GM18909 (cell line): ENCODE results near the gene TEKTIP1.
"Not testable (repeated sequence)": the region's sequence is repeated elsewhere in the genome, so short reads cannot be mapped to it uniquely, and the experiment has no call there.

Experiments
- ATAC-seq: cut with Tn5 transposase; IDR thresholded peaks from one replicate; pipeline ENCODE4 v1.9.1; 2021; ENCODE audit warnings: mild to moderate bottlenecking; ENCODE audit not compliant: unreplicated experiment, poor library complexity

TEKTIP1 gene

DNA sequence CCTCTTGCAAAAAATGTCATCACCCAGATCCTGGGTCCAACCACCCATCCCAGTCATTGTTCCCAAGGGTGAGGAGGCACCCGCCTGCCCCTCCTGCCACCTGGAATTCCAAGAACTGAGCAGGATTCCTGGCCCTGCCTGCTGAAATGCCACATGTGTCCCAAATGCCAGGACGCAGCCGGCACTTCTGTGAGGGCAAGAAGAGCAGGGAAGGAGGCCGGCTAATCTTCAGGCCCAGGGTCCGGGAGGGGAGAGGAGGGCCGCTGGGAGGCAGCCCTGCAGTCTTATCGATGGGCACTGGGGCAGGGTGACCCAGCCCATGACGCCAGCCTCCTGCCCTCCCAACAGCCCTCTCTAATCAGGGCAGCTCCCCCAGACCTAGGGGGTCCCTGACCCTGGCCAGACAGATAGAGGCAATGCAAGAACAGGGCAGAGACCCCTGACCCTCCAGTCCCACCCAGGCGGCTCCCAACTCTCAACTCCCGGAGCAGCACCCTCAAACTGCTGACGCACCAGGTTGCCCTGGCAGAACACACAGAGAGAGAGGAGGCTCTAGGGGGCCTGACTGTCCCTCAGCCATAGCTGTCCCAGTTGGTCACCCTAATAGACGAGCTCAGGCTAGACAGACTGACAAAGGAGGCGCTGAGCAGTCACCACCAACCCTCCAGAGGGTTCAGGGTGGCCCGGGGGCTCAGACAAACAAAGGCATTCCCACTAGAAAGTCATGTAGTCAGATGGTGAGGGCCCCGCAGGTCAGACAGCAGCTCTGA is 16.9 kb downstream of the TEKTIP1 start:
- no peak for ATAC-seq

DNA sequence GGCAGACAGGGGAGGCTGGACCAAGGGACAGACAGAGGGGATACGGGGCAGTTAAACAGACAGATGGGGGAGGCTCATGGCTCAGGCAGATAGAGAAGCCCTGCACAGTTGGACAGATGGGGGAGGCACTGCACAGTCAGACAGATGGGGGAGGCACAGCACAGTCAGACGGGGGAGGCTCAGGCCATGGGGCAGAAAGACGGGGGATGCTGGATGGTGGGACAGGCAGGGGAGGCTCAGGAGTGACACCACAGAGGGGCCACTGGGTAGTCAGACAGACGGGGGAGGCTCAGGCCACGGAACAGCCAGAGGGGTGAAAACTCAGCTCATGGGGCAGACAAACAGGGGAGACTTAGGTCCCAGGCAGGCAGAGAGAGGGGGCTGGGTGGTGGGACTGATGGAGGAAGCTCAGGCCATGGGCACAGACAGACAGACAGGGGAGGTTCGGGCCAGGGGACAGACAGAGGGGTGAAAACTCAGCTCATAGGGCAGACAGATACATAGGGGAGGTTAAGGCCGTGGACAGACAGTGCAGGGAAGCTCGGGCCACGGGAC is 17.5 kb downstream of the TEKTIP1 start:
- no peak for ATAC-seq

DNA sequence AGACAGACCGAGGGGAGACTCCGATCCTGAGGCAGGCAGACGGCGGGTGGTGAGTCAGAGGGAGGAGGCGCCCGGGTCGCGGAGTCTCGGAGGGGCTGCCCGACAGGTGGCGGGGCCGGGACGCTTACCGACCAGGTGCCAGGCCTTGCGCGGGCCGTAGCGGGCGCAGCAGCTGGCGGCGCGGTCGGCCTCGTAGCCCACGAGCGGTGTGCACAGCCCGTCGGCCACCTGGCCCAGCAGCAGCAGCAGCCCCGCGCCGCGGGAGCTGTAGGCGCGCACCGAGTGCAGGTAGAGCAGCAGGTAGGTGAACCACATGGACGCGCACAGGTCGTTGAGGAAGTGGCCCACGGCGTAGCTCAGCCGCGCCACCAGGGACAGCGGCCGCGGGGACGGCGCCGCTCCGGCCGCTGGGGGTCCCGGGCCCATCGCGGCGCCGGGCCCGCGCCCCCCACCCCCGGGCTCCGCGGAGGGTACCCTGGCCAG is 18.0 kb downstream of the TEKTIP1 start:
- peak; percentile 30 for ATAC-seq

DNA sequence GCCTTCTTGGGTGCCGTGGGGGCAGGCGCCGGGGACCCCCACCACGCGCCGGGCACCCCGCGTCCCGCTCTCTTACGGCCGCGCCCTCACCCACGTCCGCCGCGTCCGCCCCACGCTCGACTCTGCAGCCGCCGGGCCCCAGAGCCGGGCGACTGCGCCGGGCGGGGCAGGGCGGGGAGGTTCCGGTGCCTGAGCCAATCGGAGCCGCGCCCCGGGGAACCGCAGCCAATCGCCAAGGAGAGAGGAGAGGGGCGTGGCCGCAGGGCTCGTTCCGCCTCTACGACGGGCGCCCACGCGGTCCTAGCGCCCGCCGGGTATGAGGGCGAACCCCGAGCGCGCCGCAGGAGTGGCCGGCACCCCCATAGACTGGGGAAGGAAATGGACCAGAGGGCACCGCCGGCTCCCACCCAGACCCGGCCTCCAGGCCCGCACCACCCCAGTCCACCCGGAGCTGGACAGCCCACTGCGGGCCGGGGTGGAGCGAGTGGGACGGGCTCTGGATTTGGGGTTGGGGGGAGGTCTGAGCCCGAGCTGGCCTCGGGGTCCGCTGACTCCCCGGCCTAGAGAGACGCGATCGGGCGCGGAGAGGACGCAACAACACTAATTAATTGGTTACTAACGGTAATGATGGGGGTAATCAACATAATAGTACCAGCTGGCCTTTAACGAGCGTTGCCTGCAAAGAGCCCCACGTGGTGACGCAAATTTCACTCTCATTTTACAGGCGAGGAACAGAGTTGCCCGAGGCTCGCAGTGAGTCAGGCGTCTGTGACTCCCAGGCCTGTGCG is 18.7 kb downstream of the TEKTIP1 start, which contains the start of gene MFSD12:
Gene MFSD12 (minus strand): TSS at position 126 of the 788 bp plus-strand sequence. CDS start 183 bp downstream, outside the sequence.
- peak; percentile 86 for ATAC-seq

DNA sequence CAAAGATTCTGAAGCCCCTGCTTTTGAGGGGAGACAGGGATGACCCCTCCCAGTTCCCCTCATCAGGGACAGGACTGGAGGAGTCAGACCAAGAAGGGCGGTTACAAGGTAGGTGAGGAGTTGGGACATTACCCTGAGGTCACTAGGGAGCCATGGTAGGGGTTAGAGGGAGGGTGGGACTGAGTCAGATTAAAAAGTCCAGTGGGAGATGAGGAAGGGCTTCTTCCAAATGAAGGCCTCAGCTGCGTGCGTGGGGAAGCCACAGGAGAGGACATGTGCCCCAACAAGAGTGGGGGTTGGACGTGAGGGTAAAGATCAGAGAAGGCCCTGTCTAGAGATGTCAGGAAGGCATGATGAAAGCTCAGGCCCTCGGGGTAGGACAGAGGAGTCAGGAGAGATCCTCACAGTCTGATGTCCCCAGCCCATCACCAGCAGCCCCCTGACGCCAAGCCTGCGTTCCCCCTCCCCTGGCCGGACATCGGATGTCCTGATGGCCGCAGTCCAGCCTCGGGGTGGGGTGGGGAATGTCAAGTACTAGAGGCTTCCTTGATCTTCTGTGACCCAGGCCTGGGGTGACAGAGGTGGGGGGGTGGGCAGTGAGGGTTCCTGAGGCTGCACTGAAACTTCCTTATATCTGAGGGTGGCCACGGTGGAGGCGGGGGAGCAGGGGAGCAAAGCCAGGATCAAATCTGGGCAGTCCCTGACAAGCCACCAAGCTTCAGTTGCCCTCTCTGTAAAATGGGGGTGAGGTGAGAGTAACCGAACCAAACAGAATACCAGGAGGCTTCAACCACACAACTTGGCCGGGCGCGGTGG is 24.9 kb downstream of the TEKTIP1 start:
- ATAC-seq, result no peak

DNA sequence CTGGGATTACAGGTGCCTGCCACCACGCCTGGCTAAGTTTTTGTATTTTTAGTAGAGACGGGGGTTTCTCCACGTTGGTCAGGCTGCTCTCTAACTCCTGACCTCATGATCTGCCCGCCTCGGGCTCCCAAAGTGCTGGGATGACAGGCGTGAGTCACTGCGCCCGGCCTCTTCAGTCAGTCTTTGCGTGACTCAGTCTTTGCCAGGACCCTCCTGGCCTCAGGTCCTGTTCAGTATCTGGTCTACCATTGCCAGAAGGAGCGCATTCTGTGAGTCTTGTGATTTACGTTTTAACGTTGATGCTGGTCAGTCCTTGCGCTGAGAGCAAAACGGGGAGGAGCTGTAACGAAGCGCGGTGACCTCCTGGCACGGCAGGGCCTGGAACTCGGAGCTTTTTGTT is 26.2 kb downstream of the TEKTIP1 start:
- no peak for ATAC-seq

DNA sequence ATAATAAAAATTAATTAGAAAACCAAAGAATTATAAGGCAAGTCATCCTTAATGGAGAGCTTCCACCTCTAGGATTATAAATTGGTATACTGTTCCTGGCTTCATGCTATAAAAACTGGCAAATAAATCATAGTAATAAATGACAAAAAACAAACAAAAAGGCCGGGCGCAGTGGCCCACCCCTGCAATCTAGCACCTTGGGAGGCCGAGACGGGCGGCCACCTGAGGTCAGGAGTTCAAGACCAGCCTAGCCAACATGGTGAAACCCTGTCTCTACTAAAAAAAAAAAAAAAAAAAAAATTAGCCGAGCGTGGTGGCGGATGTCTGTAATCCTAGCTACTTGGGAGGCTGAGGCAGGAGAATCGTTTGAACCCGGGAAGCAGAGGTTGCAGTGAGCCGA is 31.1 kb downstream of the TEKTIP1 start:
- not testable (repeated sequence) for ATAC-seq

DNA sequence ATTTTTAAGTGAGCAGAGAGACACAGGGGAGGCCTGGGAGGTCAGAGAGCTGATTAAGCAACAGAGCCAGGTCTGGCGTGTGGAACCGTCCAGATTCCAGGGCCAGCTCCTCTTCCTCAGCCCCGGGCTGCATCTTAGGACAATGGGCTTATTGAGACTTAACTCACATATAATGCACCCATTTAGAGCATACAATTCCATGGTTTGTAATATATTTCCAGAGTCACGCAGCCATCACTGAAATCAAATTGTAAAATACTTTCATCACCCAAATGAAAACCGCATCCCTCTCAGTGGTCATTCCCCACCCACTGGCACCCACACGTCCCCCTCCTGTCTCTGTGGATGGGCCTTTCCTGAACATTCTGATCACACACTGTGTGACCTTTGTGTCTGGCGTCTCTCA is 31.6 kb downstream of the TEKTIP1 start:
- no peak for ATAC-seq

DNA sequence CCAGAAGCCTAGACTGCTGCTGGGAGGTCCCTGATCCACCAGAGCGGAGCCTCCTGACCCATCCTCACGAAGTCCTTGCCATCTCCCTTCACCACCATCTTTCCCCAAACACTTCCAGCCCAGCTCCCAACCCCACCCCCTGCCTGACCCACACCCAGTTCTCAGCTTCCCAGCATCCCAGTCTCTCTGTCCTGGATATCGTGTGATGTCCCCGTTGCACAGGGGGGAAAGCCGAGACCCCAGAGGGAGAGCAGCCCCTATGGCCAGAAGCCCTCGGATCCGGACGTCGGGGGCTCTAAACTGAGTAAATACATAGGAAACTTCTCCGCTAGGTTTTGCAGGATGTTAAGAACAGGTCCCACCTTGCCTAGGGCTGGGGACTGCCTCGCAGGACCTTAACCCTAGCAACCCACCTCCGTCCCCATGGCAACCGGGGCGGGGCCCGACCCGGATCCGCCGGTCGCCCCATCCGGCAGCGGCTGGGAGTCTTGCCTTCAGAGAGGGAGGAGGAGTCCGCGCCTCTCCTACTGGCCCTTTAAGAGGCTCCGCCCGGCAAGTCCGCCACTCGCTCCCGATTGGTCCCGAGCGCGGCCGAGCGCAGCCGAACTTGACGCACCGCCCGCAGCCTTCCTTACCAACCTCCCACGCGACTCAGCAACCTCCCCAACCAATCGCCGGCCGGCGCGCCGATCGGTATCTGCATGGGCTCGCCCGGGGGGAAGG is 33.3 kb downstream of the TEKTIP1 start:
- peak; percentile 87 for ATAC-seq

DNA sequence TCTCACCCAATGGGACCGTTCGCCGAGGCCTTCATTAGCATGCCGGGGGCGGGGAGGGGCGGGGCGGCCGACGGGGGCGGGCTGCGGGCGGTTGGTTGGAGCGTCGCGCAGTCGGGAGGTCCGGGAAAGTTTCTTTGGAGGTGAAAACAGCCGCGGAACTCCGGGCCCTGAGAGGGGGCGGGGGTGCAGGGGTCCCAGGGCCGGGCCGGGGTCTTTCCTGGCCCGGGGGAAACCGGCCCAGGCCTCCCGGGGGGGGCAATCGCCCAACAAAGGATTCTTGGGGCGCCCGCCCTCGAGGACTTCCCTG is 33.8 kb downstream of the TEKTIP1 start, which contains the start of gene HMG20B:
Gene HMG20B (plus strand): TSS at position 90 of the 307 bp plus-strand sequence. CDS start 366 bp downstream, outside the sequence.
- no peak for ATAC-seq

DNA sequence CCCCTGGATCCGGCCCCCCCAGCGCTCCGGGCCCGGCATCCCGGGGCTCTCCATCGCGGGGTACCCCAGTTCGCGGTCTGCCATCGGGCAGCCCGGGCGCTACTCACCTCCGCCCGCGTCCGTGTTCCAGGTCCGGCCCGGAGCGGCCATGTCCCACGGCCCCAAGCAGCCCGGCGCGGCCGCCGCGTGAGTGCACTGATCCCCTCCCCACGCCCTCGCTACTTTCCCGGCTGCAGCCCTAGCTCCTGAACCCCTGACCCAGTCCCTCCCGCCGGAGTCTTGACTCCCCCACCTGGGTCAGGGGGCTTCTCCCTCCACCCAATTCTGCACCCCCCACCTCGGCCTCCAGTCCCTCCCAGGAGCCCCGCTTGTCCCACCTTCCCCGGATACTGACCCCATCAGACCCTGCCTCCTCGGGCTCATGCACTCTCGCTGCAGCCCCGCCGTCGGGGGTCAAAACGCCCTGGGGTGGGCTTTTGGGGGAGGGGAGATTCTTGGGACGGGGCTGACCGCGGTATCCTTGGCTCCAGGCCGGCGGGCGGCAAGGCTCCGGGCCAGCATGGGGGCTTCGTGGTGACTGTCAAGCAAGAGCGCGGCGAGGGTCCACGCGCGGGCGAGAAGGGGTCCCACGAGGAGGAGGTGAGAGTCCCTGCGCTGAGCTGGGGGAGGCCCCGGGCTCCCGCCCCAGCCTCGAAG is 34.3 kb downstream of the TEKTIP1 start:
- peak; percentile 7 for ATAC-seq

DNA sequence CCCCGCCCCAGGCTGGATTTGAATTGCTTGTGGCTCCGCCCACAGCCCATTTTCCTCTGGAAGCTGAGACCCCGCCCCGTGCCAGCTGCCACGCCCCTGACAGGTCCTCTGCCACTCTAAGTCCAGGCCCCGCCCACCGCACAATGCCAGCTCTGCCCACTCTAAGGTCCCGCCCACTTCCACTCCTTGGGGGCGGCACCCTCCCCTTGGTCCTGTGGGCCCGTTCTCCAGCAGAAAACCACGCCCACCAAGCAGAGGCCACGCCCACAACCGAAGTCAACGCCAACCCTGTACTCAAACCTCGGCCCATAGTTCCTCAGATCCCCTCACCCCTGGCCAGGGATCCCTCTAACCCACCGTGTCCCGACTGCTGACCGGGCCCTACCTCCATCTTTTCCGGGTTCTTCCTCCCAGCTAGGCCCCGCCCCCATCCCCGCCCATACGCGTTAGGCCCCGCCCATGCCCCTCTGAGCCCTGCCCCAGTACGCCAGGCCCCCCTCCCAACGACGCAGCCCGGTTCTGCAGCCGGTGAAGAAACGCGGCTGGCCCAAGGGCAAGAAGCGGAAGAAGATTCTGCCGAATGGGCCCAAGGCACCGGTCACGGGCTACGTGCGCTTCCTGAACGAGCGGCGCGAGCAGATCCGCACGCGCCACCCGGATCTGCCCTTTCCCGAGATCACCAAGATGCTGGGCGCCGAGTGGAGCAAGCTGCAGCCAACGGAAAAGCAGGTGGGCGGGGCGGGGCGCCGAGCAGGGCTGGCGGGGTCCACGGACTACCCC is 35.1 kb downstream of the TEKTIP1 start:
- no peak for ATAC-seq

DNA sequence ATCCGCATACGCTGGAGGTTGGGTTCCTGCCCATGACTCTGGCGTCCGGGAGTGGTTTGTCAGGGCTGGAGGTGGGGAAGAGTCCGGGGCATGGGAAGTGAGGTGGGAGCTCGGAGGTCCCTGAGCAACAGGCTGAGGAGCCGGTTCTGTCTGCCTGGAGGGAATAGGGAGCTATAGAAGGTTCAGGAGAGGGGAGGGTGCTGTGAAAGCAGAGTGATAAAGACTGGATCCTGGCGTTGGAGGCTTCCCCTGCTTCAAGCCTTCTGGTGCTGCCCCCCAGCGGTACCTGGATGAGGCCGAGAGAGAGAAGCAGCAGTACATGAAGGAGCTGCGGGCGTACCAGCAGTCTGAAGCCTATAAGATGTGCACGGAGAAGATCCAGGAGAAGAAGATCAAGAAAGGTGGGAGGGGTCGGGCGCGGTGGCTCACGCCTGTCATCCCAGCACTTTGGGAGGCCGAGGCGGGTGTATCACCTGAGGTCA is 36.3 kb downstream of the TEKTIP1 start:
- ATAC-seq, result no peak

DNA sequence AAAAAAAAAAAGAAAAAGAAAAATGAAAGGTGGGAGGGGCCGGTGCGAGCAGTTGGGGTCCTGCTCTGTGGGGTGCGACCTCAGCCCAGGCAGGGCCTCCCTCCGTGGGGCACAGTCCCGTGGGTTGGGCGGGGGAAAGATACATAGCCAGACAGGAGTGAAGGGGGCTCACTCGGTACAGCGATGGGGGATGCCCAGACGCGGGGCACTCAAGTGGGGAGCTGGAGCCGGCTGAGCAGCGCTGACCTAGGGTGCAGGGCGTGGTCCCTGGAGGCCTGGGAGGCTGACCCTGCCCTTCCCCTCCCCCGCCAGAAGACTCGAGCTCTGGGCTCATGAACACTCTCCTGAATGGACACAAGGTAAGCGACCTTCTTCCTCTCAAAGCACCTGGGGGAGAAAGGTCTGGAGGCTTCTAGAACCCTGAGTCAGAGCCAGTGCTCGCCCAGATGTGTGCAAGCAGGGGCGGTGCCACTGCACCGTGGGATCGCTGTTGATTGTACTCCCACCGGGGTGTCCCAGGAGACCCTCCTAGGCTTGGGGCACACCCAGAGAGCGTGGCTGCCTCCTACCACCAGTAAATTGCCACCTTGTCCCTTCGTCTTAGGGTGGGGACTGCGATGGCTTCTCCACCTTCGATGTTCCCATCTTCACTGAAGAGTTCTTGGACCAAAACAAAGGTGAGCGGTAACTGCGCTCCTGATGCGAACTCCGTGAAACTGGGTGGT is 37.1 kb downstream of the TEKTIP1 start:
- no peak for ATAC-seq

DNA sequence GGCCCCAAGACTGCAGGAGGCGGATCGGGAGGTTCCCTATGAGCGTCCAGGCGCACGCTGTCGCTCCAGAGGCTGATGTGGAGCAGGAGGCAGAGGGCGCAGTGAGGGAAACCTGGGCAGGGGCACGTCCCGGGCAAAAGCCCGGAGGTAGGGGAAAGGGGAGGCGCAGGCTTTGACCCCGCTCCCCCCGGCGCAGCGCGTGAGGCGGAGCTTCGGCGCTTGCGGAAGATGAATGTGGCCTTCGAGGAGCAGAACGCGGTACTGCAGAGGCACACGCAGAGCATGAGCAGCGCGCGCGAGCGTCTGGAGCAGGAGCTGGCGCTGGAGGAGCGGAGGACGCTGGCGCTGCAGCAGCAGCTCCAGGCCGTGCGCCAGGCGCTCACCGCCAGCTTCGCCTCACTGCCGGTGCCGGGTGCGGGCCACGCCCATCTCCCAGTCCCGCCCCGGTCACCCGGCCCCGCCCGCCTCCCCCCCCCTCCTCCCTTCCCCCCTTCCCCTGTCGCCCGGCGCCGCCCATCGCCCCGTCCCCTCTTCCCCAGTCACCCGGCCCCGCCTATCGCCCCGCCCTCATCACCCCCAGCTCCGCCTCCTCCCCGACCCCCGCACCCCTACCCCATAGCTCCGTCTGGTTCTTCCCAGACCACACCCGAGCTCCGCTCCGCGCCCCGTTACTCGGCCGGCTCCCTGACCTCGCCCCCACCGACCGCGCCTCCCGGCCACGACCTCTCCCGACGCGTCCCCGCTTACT is 37.9 kb downstream of the TEKTIP1 start:
- ATAC-seq, result no peak

DNA sequence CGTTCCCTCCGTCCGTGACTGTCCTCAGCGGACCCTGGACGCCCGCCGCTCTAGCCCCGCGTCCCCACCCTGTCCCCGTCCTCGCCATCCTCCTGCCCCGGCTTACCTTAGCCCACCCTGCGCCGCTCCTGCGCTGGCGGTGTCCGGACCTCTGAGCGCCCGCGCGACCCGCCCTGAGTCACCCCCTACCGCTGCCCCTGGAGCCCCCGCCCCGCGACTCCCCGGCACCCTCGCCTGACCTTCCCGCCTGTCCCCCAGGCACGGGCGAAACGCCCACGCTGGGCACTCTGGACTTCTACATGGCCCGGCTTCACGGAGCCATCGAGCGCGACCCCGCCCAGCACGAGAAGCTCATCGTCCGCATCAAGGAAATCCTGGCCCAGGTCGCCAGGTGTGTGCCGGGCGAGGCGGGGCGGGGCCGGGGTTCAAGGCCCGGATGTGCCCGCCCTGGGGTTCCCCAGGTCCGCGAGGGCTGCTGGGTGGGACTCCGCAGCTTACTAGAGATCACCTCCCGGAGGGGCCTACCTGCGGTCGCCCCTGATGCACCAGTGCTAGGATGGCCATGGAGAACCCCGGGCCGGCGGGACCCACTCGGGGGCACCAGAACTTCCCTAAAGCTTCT is 38.9 kb downstream of the TEKTIP1 start:
- ATAC-seq, result no peak
